Measurements from ENCODE around the gene FSD1L. TPM values are rescaled to one million over a fixed set of nuclear protein-coding genes. Genes with fewer than 3 reads are reported as not detected.

The FSD1L gene
- total and polyA plus RNA-seq, 2 experiments from 2014 or later, result 5.2 to 7.1 TPM

DNA sequence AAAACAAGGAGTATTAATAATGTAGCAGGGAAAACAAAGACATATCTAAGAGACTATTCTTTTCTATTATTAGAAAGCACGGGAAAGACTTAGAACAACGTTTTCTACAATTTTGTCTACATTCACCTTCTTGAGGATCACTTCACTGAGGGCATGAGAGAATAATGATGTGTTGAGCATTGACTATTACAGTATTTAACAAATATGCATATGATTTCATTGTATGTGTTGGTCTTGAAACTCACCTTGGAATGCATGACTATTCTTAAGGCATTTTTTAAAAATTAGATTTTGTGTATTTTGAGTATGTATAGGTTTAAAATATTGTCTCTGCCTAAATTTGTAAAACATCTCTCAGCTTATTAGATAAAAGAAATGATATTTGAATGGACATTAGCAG is 1.2 kb downstream of the FSD1L start:
- Histone ChIP-seq H3K27me3 (ENCODE audit: insufficient read depth) (no peaks in the 10 kb centered on the region), H2AFZ (no peak overlapping the region), H3K4me1 (ENCODE audit: insufficient read depth) (peaks cover 11% of the 10 kb centered on the region), H4K20me1 (replicated peaks; ENCODE audit: insufficient read depth) (0 out of 2 replicates have a peak, but pooled peaks cover 3% of the 10 kb centered on the region), H3K27ac (ENCODE audit: low read depth) (no peak overlapping the region), H3K9me2 (ENCODE audit: insufficient read depth) (no peaks in the 10 kb centered on the region), H3K4me3 (peak overlapping the region; percentile 95), H3K36me3 (ENCODE audit: insufficient read depth) (no peaks in the 10 kb centered on the region), H3K4me2 (peak overlapping the region; percentile 81), H3K79me2 (replicated peaks; ENCODE audit: insufficient read depth) (peaks cover 48% of the 10 kb centered on the region), H3F3A (replicated peaks; ENCODE audit: low read depth) (no peaks in the 10 kb centered on the region; the same call in 1 of the 2 replicates)
- ATAC-seq, result no peak
- no peak for TF ChIP-seq CREB1 (CRISPR knock-in tag; IDR thresholded peaks at IDR 0.05; ENCODE audit: low read depth)
- H3K9me3 Mint-ChIP-seq, result peaks cover 3% of the 10 kb centered on the region; the same call in 1 of the 3 replicates
- peaks cover 27% of the 10 kb centered on the region for H3K4me1 Mint-ChIP-seq
- H3K27ac Mint-ChIP-seq, result no peak overlapping the region
- no peaks in the 10 kb centered on the region for H3K36me3 Mint-ChIP-seq (ENCODE audit: low read depth)
- no peak for DNase-seq (ENCODE audit: low spot score)
- H3K4me3 Mint-ChIP-seq, result peak overlapping the region; percentile 87
- peaks cover 3% of the 10 kb centered on the region for H3K27me3 Mint-ChIP-seq (ENCODE audit: insufficient read depth, low read depth, poor library complexity)

DNA sequence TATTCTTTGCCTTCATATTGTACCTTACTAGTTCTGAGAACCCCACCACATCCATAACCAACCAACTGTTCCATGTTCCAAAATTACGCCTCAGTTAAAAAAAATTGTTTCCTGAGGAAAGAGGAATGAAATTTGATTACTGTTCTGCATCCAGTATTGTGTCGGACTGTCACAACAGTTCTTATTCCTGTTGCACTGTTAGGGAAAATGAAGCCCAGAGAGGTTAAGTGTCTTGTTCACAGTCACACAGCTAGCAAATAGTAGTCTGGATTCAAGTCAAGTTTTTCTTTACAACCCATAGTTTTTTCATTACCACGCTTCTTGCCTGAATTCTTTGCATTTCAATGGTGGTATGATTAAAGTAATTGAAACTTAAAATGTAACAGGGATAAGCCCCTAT is 4.4 kb downstream of the FSD1L start:
- no peaks in the 10 kb centered on the region; the same call in 1 of the 2 replicates for H3F3A ChIP-seq (replicated peaks; ENCODE audit: low read depth)
- H3K9me3 Mint-ChIP-seq, result peaks cover 7% of the 10 kb centered on the region
- H3K36me3 Mint-ChIP-seq (ENCODE audit: low read depth), result peaks cover 4% of the 10 kb centered on the region
- no peak overlapping the region for H2AFZ ChIP-seq
- peaks cover 1% of the 10 kb centered on the region for H3K27me3 Mint-ChIP-seq (ENCODE audit: insufficient read depth, low read depth, poor library complexity)
- peaks cover 8% of the 10 kb centered on the region; the same call in 1 of the 2 replicates for H4K20me1 ChIP-seq (replicated peaks; ENCODE audit: insufficient read depth)
- H3K79me2 ChIP-seq (replicated peaks; ENCODE audit: insufficient read depth), result peaks cover 79% of the 10 kb centered on the region
- H3K9me2 ChIP-seq (ENCODE audit: insufficient read depth), result no peaks in the 10 kb centered on the region
- no peaks in the 10 kb centered on the region for H3K27me3 ChIP-seq (ENCODE audit: insufficient read depth)
- no peak overlapping the region for H3K4me3 Mint-ChIP-seq
- DNase-seq (ENCODE audit: low spot score) (no peak), ATAC-seq (no peak)
- no peak overlapping the region; the same call in 1 of the 2 replicates for H3K27ac Mint-ChIP-seq
- peaks cover 27% of the 10 kb centered on the region for H3K4me1 Mint-ChIP-seq
- H3K36me3 ChIP-seq (ENCODE audit: insufficient read depth), result no peaks in the 10 kb centered on the region
- H3K4me3 ChIP-seq, result no peak overlapping the region
- no peak overlapping the region for H3K4me2 ChIP-seq
- no peak overlapping the region for H3K27ac ChIP-seq (ENCODE audit: low read depth)
- H3K4me1 ChIP-seq (ENCODE audit: insufficient read depth), result peaks cover 11% of the 10 kb centered on the region
- no peak for TF ChIP-seq EZH2phosphoT487 (IDR thresholded peaks at IDR 0.05; ENCODE audit: unreplicated experiment)
- TF ChIP-seq, protein P1, sequence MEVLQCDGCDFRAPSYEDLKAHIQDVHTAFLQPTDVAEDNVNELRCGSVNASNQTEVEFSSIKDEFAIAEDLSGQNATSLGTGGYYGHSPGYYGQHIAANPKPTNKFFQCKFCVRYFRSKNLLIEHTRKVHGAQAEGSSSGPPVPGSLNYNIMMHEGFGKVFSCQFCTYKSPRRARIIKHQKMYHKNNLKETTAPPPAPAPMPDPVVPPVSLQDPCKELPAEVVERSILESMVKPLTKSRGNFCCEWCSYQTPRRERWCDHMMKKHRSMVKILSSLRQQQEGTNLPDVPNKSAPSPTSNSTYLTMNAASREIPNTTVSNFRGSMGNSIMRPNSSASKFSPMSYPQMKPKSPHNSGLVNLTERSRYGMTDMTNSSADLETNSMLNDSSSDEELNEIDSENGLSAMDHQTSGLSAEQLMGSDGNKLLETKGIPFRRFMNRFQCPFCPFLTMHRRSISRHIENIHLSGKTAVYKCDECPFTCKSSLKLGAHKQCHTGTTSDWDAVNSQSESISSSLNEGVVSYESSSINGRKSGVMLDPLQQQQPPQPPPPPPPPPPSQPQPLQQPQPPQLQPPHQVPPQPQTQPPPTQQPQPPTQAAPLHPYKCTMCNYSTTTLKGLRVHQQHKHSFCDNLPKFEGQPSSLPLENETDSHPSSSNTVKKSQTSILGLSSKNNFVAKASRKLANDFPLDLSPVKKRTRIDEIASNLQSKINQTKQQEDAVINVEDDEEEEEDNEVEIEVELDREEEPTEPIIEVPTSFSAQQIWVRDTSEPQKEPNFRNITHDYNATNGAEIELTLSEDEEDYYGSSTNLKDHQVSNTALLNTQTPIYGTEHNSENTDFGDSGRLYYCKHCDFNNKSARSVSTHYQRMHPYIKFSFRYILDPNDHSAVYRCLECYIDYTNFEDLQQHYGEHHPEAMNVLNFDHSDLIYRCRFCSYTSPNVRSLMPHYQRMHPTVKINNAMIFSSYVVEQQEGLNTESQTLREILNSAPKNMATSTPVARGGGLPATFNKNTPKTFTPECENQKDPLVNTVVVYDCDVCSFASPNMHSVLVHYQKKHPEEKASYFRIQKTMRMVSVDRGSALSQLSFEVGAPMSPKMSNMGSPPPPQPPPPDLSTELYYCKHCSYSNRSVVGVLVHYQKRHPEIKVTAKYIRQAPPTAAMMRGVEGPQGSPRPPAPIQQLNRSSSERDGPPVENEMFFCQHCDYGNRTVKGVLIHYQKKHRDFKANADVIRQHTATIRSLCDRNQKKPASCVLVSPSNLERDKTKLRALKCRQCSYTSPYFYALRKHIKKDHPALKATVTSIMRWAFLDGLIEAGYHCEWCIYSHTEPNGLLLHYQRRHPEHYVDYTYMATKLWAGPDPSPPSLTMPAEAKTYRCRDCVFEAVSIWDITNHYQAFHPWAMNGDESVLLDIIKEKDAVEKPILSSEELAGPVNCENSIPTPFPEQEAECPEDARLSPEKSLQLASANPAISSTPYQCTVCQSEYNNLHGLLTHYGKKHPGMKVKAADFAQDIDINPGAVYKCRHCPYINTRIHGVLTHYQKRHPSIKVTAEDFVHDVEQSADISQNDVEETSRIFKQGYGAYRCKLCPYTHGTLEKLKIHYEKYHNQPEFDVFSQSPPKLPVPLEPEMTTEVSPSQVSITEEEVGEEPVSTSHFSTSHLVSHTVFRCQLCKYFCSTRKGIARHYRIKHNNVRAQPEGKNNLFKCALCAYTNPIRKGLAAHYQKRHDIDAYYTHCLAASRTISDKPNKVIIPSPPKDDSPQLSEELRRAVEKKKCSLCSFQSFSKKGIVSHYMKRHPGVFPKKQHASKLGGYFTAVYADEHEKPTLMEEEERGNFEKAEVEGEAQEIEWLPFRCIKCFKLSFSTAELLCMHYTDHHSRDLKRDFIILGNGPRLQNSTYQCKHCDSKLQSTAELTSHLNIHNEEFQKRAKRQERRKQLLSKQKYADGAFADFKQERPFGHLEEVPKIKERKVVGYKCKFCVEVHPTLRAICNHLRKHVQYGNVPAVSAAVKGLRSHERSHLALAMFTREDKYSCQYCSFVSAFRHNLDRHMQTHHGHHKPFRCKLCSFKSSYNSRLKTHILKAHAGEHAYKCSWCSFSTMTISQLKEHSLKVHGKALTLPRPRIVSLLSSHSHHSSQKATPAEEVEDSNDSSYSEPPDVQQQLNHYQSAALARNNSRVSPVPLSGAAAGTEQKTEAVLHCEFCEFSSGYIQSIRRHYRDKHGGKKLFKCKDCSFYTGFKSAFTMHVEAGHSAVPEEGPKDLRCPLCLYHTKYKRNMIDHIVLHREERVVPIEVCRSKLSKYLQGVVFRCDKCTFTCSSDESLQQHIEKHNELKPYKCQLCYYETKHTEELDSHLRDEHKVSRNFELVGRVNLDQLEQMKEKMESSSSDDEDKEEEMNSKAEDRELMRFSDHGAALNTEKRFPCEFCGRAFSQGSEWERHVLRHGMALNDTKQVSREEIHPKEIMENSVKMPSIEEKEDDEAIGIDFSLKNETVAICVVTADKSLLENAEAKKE (CRISPR knock-in tag; IDR thresholded peaks at IDR 0.05), result no peak
- no peak for TF ChIP-seq NANOG (IDR thresholded peaks at IDR 0.05; ENCODE audit: borderline replicate concordance)
- TF ChIP-seq EZH2 (IDR thresholded peaks at IDR 0.05; ENCODE audit: low read depth, unreplicated experiment), result no peak
- no peak for TF ChIP-seq ZNF114 (CRISPR knock-in tag; IDR thresholded peaks at IDR 0.05)
- TF ChIP-seq, protein P2, sequence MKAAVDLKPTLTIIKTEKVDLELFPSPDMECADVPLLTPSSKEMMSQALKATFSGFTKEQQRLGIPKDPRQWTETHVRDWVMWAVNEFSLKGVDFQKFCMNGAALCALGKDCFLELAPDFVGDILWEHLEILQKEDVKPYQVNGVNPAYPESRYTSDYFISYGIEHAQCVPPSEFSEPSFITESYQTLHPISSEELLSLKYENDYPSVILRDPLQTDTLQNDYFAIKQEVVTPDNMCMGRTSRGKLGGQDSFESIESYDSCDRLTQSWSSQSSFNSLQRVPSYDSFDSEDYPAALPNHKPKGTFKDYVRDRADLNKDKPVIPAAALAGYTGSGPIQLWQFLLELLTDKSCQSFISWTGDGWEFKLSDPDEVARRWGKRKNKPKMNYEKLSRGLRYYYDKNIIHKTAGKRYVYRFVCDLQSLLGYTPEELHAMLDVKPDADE (IDR thresholded peaks at IDR 0.05), result no peak
- no peak for TF ChIP-seq JUNB (IDR thresholded peaks at IDR 0.05; ENCODE audit: unreplicated experiment)
- TF ChIP-seq POLR2AphosphoS5 (IDR thresholded peaks at IDR 0.05; ENCODE audit: low read depth), result no peak
- TF ChIP-seq, protein P3, sequence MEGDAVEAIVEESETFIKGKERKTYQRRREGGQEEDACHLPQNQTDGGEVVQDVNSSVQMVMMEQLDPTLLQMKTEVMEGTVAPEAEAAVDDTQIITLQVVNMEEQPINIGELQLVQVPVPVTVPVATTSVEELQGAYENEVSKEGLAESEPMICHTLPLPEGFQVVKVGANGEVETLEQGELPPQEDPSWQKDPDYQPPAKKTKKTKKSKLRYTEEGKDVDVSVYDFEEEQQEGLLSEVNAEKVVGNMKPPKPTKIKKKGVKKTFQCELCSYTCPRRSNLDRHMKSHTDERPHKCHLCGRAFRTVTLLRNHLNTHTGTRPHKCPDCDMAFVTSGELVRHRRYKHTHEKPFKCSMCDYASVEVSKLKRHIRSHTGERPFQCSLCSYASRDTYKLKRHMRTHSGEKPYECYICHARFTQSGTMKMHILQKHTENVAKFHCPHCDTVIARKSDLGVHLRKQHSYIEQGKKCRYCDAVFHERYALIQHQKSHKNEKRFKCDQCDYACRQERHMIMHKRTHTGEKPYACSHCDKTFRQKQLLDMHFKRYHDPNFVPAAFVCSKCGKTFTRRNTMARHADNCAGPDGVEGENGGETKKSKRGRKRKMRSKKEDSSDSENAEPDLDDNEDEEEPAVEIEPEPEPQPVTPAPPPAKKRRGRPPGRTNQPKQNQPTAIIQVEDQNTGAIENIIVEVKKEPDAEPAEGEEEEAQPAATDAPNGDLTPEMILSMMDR (conservative IDR thresholded peaks at IDR 0.05; ENCODE audit: low read depth in 2 of 2), result no peak
